Smooth muscle cell (in vitro differentiated cells): Measurements from ENCODE around the gene SLC30A2. TPM values are rescaled to one million over a fixed set of nuclear protein-coding genes. Genes with fewer than 3 reads are reported as not detected.

Experiments used
- DNase-seq: peaks from one replicate; lab custom pipeline; 2025; ENCODE audit not compliant: unreplicated experiment; lab: John Stamatoyannopoulos, UW
- H2AFZ ChIP-seq: fragments of 200-600 bp; sonication (generic); 2 replicates; pipeline ENCODE4 v1.6.0; 2016; ENCODE audit warnings: antibody characterized with exemption, low read depth, mild to moderate bottlenecking
- H3F3A ChIP-seq: fragments of 200-600 bp; sonication (generic); 2 replicates; pipeline ENCODE4 v1.6.0; 2017; ENCODE audit warnings: antibody characterized with exemption, low read depth
- H3K27ac ChIP-seq: fragments of 200-600 bp; sonication (generic); 2 replicates; pipeline ENCODE4 v1.5.1; 2016; ENCODE audit warnings: low read depth, mild to moderate bottlenecking
- H3K27me3 ChIP-seq: fragments of 200-600 bp; sonication (generic); 2 replicates; pipeline ENCODE4 v1.6.1; 2016; ENCODE audit warnings: low read depth, mild to moderate bottlenecking
- H3K36me3 ChIP-seq: fragments of 200-600 bp; sonication (generic); 2 replicates; pipeline ENCODE4 v1.5.1; 2016; ENCODE audit warnings: low read depth
- H3K4me1 ChIP-seq: fragments of 200-600 bp; sonication (generic); 2 replicates; pipeline ENCODE4 v1.5.1; 2016; ENCODE audit warnings: low read depth
- H3K4me2 ChIP-seq: fragments of 200-600 bp; sonication (generic); 2 replicates; pipeline ENCODE4 v1.6.0; 2016; ENCODE audit warnings: mild to moderate bottlenecking
- H3K4me3 ChIP-seq: fragments of 200-600 bp; sonication (generic); 2 replicates; pipeline ENCODE4 v1.5.1; 2016; ENCODE audit warnings: mild to moderate bottlenecking
- H3K79me2 ChIP-seq: fragments of 200-600 bp; sonication (generic); 2 replicates; pipeline ENCODE4 v1.6.0; 2016; ENCODE audit warnings: low read depth, mild to moderate bottlenecking
- H3K9ac ChIP-seq: fragments of 200-600 bp; sonication (generic); 2 replicates; pipeline ENCODE4 v1.6.0; 2016; ENCODE audit warnings: low read depth
- H3K9me3 ChIP-seq: fragments of 200-600 bp; sonication (generic); replicated peaks from 2 replicates; pipeline ENCODE4 v1.5.1; 2016; ENCODE audit warnings: low read depth
- H4K20me1 ChIP-seq: fragments of 200-600 bp; sonication (generic); 2 replicates; pipeline ENCODE4 v1.6.0; 2016; ENCODE audit warnings: low read depth
- WGBS: methylation state at CpG from one replicate; pipeline ENCODE4 v1.1.7; 2016; ENCODE audit warnings: low lambda C conversion rate; 5-methylcytosine and 5-hydroxymethylcytosine counted together
- polyA plus RNA-seq: library from polyadenylated mRNA; unstranded; fragments of >200 nt; fragmentation: Nextera tagmentation; extraction: Ambion mirVana; gene quantifications from 2 replicates; pipeline ENCODE4 v1.2.1, GENCODE V29; 2016
- total RNA-seq: library from RNA; depleted of rRNA; stranded (reverse); fragments of >200 nt; gene quantifications from 2 replicates; pipeline ENCODE4 v1.2.3, GENCODE V29; 2014
- TF ChIP-seq, protein P1 (sequence below): fragments of 200-600 bp; sonication (generic); IDR thresholded peaks from 2 replicates; pipeline ENCODE4 v1.5.1; 2017; ENCODE audit warnings: borderline replicate concordance, mild to moderate bottlenecking, antibody characterized with exemption; ENCODE audit not compliant: insufficient read depth, poor library complexity, severe bottlenecking

Gene SLC30A2
- total and polyA plus RNA-seq, 2 experiments from 2014 or later, result 0.27 to 0.53 TPM

DNA sequence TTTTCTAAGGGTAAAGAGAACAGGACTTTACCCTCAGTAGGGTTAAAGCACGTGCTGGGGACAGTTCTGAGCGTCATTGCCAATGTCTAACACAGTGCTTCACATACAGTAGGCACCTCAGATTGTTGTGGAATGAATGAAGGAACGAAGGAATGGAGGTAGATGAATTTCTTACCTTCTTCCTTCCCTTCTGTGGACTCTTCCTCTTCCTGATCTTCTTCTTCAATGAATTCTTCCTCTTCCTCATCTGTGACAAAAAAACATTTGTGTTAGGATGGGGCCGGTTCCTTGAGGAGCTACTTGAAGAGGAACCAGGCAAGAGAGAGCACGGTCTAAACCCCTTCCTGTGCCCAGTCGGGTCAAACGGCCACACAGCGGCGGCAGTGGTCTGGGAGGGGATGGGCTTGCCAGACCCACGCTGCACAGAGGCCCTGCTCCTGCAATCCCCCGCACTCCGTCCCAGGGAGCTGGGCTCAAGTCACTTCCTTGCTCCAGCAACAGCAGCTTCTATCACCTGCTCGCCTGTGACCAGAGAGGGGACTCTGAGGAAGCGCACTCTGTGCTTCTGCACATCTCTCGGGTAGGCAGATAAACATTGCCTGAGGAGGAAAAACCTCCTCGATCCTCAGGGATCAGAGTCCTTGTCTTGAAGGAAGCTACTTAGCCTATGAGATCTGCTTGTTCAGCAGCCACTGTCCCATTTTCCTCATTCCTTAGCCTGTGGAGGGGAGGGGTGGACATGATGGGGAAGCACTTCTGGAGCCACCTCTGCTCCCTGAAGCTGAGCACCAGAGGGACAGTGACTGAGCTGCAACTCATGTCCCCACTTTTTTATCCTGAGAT is 8.0 kb upstream of the SLC30A2 start:
- Histone ChIP-seq H3K27ac (no peak overlapping the region), H3K4me1 (no peaks in the 10 kb centered on the region), H3K36me3 (no peaks in the 10 kb centered on the region), H3K9me3 (no peaks in the 10 kb centered on the region), H3K9ac (no peak overlapping the region), H3K4me2 (no peak overlapping the region), H4K20me1 (no peaks in the 10 kb centered on the region), H2AFZ (no peak overlapping the region), H3F3A (no peaks in the 10 kb centered on the region), H3K27me3 (peaks cover 1% of the 10 kb centered on the region), H3K79me2 (no peaks in the 10 kb centered on the region), H3K4me3 (no peak overlapping the region)
- 66% methylated on average over 15 of the region's 16 CpGs for WGBS
- DNase-seq, result no peak
- TF ChIP-seq, protein P1, sequence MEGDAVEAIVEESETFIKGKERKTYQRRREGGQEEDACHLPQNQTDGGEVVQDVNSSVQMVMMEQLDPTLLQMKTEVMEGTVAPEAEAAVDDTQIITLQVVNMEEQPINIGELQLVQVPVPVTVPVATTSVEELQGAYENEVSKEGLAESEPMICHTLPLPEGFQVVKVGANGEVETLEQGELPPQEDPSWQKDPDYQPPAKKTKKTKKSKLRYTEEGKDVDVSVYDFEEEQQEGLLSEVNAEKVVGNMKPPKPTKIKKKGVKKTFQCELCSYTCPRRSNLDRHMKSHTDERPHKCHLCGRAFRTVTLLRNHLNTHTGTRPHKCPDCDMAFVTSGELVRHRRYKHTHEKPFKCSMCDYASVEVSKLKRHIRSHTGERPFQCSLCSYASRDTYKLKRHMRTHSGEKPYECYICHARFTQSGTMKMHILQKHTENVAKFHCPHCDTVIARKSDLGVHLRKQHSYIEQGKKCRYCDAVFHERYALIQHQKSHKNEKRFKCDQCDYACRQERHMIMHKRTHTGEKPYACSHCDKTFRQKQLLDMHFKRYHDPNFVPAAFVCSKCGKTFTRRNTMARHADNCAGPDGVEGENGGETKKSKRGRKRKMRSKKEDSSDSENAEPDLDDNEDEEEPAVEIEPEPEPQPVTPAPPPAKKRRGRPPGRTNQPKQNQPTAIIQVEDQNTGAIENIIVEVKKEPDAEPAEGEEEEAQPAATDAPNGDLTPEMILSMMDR, result no peak

DNA sequence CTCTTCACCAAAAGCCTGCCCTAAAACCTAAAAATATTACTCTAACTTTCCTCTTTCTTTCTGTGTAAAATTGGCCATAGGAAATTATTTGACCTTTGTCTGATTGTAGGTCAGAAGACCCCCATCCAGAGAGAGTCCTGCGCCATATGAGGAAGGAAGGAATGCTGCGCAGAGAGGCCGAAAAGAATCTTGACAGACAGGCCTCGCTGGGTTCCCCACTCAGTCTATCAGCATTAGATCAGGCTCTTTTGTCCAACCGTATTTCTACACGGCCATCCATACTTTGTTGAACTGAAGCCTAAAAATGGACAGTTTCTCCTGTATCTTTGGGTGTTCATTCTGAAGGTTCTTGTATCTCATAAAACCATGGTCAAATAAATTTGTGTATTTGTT is 4.3 kb upstream of the SLC30A2 start:
- no peak overlapping the region for H3K27ac ChIP-seq
- no peaks in the 10 kb centered on the region for H3K36me3 ChIP-seq
- no peaks in the 10 kb centered on the region for H4K20me1 ChIP-seq
- 67% methylated on average over 6 of the region's 6 CpGs for WGBS
- no peaks in the 10 kb centered on the region for H3K79me2 ChIP-seq
- TF ChIP-seq, protein P1, result no peak
- H3F3A ChIP-seq, result no peaks in the 10 kb centered on the region
- no peak overlapping the region for H3K4me3 ChIP-seq
- no peak overlapping the region for H3K9ac ChIP-seq
- no peak for DNase-seq
- H3K27me3 ChIP-seq, result peaks cover 38% of the 10 kb centered on the region
- H2AFZ ChIP-seq, result no peak overlapping the region
- no peaks in the 10 kb centered on the region for H3K9me3 ChIP-seq
- peaks cover 9% of the 10 kb centered on the region for H3K4me1 ChIP-seq
- H3K4me2 ChIP-seq, result no peak overlapping the region

DNA sequence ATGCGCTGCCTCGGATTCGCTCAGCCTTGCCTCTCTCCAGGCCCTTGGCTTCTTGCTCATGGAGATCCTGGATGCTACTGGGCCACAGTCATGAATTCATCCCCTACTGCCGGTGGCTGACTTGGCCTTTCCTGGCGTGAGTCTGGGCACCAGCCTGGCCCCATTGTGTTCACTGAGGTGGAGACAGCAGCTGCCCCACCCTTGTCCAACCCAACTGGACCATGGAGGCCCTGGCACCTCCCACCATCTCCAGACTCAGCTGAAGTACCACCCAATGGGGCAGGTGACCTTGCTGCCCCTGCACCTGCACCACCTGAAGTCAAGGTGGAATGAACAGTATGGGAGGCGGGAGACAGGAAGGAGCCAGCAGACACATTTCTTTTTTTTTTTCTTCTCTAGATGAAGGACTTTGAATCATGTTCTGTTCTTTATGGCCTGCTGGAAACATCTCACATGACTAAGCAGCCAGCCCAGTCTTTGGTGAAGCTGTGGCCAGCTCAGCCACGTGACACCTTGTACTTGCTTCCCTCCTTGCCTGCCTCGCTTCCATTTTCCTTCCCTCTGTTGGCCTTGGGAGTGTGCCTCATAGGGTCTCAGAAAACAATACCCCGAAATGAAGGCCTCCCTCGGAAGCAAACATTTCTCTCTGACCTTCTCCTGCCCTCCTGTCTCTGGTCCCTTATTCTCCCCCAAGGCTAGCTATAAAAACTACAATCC is 3.8 kb upstream of the SLC30A2 start:
- TF ChIP-seq, protein P1, result no peak
- H3K4me3 ChIP-seq, result no peak overlapping the region
- H3K27me3 ChIP-seq, result peaks cover 44% of the 10 kb centered on the region
- no peak overlapping the region for H3K4me2 ChIP-seq
- H3K9ac ChIP-seq, result no peak overlapping the region
- peaks cover 9% of the 10 kb centered on the region for H3K4me1 ChIP-seq
- H3F3A ChIP-seq, result no peaks in the 10 kb centered on the region
- no peaks in the 10 kb centered on the region for H4K20me1 ChIP-seq
- DNase-seq, result no peak
- no peak overlapping the region for H3K27ac ChIP-seq
- H3K36me3 ChIP-seq, result no peaks in the 10 kb centered on the region
- H2AFZ ChIP-seq, result no peak overlapping the region
- no peaks in the 10 kb centered on the region for H3K9me3 ChIP-seq
- 77% methylated on average over 10 of the region's 10 CpGs for WGBS
- no peaks in the 10 kb centered on the region for H3K79me2 ChIP-seq
